AG04449 (cell line): ENCODE results near the gene GSTO1.
"Not testable (repeated sequence)": the region's sequence is repeated elsewhere in the genome, so short reads cannot be mapped to it uniquely, and the experiment has no call there.

Source experiments
- CTCF ChIA-PET: fragments of 350-600 bp; formaldehyde crosslinking; extraction: SDS; loops from one replicate; lab custom pipeline; 2021; ENCODE audit warnings: antibody characterized with exemption; lab: Yijun Ruan, JAX
- POLR2A ChIA-PET: fragments of 400-600, 350-600 bp; formaldehyde crosslinking; extraction: SDS; loops from one replicate; lab custom pipeline; 2020; ENCODE audit warnings: antibody characterized with exemption, inconsistent platforms; lab: Yijun Ruan, JAX
- DNase-seq: peaks from one replicate; pipeline ENCODE4 v3.0.0-alpha.2; 2010; ENCODE audit warnings: low read depth, low spot score
- H3K4me3 ChIP-seq: 2 replicates; pipeline ENCODE4 v1.5.1; 2011; ENCODE audit warnings: low read depth, mild to moderate bottlenecking, control low read depth, low read length
- TF ChIP-seq, protein P1 (sequence below): IDR thresholded peaks from one replicate; pipeline ENCODE4 v1.5.1; 2011; ENCODE audit warnings: mild to moderate bottlenecking, moderate library complexity, low read length, control low read depth, inconsistent platforms; ENCODE audit not compliant: insufficient read depth; ENCODE audit errors: missing control alignments

GSTO1 gene

DNA sequence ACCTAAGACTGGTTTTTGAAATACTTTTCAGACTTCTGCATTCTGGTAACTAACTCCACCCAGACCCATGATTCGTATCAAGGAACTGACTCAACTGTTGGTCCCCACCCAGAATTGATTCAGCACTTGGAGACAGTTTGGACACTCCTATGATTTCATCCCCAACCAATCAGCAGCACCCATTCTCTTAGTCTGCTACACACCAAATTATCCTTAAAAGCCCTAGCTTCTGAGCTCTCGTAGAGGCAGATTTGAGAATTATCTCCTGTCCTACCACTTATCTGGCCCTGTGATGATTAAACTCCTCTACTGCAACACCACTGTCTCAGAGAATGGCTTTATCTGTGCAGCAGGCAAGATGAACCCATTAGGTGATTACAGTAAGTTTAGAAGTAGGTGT lies 7.7 kb upstream of the GSTO1 start:
- no peak for DNase-seq
- POLR2A ChIA-PET: no interaction called here
- CTCF ChIA-PET: no interaction called here
- TF ChIP-seq, protein P1, sequence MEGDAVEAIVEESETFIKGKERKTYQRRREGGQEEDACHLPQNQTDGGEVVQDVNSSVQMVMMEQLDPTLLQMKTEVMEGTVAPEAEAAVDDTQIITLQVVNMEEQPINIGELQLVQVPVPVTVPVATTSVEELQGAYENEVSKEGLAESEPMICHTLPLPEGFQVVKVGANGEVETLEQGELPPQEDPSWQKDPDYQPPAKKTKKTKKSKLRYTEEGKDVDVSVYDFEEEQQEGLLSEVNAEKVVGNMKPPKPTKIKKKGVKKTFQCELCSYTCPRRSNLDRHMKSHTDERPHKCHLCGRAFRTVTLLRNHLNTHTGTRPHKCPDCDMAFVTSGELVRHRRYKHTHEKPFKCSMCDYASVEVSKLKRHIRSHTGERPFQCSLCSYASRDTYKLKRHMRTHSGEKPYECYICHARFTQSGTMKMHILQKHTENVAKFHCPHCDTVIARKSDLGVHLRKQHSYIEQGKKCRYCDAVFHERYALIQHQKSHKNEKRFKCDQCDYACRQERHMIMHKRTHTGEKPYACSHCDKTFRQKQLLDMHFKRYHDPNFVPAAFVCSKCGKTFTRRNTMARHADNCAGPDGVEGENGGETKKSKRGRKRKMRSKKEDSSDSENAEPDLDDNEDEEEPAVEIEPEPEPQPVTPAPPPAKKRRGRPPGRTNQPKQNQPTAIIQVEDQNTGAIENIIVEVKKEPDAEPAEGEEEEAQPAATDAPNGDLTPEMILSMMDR: no peak
- no peak overlapping the region for H3K4me3 ChIP-seq

GRCh38 chr10:104247513-104248146 lies 7.1 kb upstream of the GSTO1 start:
- H3K4me3 ChIP-seq: no peak overlapping the region
- CTCF ChIA-PET: no interaction called here
- POLR2A ChIA-PET: no interaction called here
- no peak for DNase-seq
- TF ChIP-seq, protein P1: no peak

DNA sequence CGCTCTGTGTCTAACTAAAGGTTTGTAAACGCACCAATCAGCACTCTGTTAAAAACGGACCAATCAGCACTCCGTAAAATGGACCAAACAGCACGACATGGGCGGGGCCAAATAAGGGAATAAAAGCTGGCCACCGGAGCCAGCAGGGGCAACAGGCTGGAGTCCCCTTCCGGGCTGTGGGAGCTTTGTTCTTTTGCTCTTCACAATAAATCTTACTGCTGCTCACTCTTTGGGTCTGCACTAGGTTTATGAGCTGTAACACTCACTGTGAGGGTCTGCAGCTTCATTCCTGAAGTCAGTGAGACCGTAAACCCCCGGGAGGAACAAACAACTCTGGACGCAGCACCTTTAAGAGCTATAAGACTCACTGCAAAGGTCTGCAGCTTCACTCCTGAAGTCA lies 5.8 kb upstream of the GSTO1 start:
- DNase-seq, POLR2A ChIA-PET, H3K4me3 ChIP-seq, CTCF ChIA-PET: not testable (repeated sequence)

GRCh38 chr10:104250371-104250770 lies 4.3 kb upstream of the GSTO1 start:
- DNase-seq: no peak
- TF ChIP-seq, protein P1: no peak
- POLR2A ChIA-PET: no interaction called here
- H3K4me3 ChIP-seq: no peak overlapping the region
- CTCF ChIA-PET: no interaction called here

- H3K4me3 ChIP-seq: no peak overlapping the region
- TF ChIP-seq, protein P1: no peak
- POLR2A ChIA-PET: no interaction called here
- CTCF ChIA-PET: no interaction called here
- DNase-seq: no peak
Observed at GRCh38 chr10:104251443-104251842, 3.2 kb upstream of the GSTO1 start.

GRCh38 chr10:104252368-104252767 lies 2.3 kb upstream of the GSTO1 start:
- CTCF ChIA-PET: interaction anchor here (2.0 to 4.2 kb wide), 2 partner anchors 39 to 368 kb away, joined by 7 to 20 read pairs; no protein-coding TSS in a partner anchor
- DNase-seq: no peak
- H3K4me3 ChIP-seq: no peak overlapping the region
- TF ChIP-seq, protein P1: no peak
- POLR2A ChIA-PET: no interaction called here

GRCh38 chr10:104253106-104253505 lies 1.6 kb upstream of the GSTO1 start:
- no peak overlapping the region for H3K4me3 ChIP-seq
- TF ChIP-seq, protein P1: no peak
- DNase-seq: no peak
- ChIA-PET CTCF (interaction anchor here (0.9 to 4.2 kb wide), 4 partner anchors 10 to 368 kb away, joined by 3 to 20 read pairs (median 6); no protein-coding TSS in a partner anchor), POLR2A (no interaction called here)
